Measurements from ENCODE around the gene PRKN. TPM values are rescaled to one million over a fixed set of nuclear protein-coding genes. Genes with fewer than 3 reads are reported as not detected.

PRKN gene
- total and polyA plus RNA-seq, 2 experiments from 2014 or later: 0.10 to 0.84 TPM

DNA sequence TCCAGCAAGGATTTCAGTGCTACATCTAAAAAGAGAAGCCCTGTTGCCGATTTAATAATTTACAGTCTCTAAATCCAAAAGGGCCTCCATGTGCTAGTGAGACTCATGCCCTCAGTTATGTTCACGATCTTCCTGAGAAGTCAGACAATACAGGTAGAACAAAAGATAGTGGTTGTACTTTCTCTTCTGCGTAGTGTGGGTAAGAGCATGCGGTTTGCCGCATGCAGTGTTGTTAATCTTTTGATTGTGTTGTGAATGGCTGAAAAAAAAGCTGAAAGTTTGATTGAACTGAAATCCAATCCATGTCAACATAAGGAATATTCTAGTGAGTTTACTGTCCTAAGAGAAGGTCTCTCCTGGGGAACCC, 1379.0 kb downstream of the PRKN start (continued):
- TF ChIP-seq NANOG (IDR thresholded peaks at IDR 0.05; ENCODE audit: borderline replicate concordance) (no peak), EZH2 (IDR thresholded peaks at IDR 0.05; ENCODE audit: low read depth, unreplicated experiment) (no peak), EZH2phosphoT487 (IDR thresholded peaks at IDR 0.05; ENCODE audit: unreplicated experiment) (no peak), ZNF114 (CRISPR knock-in tag; IDR thresholded peaks at IDR 0.05) (no peak), POLR2AphosphoS5 (IDR thresholded peaks at IDR 0.05; ENCODE audit: low read depth) (no peak), ZNF331 (CRISPR knock-in tag; IDR thresholded peaks at IDR 0.05; ENCODE audit: low read depth) (no peak), CREB1 (CRISPR knock-in tag; IDR thresholded peaks at IDR 0.05; ENCODE audit: low read depth) (no peak), JUNB (IDR thresholded peaks at IDR 0.05; ENCODE audit: unreplicated experiment) (no peak), STAT1 (IDR thresholded peaks at IDR 0.05; ENCODE audit: unreplicated experiment) (no peak)
- TF ChIP-seq, protein P1, sequence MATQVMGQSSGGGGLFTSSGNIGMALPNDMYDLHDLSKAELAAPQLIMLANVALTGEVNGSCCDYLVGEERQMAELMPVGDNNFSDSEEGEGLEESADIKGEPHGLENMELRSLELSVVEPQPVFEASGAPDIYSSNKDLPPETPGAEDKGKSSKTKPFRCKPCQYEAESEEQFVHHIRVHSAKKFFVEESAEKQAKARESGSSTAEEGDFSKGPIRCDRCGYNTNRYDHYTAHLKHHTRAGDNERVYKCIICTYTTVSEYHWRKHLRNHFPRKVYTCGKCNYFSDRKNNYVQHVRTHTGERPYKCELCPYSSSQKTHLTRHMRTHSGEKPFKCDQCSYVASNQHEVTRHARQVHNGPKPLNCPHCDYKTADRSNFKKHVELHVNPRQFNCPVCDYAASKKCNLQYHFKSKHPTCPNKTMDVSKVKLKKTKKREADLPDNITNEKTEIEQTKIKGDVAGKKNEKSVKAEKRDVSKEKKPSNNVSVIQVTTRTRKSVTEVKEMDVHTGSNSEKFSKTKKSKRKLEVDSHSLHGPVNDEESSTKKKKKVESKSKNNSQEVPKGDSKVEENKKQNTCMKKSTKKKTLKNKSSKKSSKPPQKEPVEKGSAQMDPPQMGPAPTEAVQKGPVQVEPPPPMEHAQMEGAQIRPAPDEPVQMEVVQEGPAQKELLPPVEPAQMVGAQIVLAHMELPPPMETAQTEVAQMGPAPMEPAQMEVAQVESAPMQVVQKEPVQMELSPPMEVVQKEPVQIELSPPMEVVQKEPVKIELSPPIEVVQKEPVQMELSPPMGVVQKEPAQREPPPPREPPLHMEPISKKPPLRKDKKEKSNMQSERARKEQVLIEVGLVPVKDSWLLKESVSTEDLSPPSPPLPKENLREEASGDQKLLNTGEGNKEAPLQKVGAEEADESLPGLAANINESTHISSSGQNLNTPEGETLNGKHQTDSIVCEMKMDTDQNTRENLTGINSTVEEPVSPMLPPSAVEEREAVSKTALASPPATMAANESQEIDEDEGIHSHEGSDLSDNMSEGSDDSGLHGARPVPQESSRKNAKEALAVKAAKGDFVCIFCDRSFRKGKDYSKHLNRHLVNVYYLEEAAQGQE (IDR thresholded peaks at IDR 0.05; ENCODE audit: unreplicated experiment): no peak
- TF ChIP-seq, protein P2, sequence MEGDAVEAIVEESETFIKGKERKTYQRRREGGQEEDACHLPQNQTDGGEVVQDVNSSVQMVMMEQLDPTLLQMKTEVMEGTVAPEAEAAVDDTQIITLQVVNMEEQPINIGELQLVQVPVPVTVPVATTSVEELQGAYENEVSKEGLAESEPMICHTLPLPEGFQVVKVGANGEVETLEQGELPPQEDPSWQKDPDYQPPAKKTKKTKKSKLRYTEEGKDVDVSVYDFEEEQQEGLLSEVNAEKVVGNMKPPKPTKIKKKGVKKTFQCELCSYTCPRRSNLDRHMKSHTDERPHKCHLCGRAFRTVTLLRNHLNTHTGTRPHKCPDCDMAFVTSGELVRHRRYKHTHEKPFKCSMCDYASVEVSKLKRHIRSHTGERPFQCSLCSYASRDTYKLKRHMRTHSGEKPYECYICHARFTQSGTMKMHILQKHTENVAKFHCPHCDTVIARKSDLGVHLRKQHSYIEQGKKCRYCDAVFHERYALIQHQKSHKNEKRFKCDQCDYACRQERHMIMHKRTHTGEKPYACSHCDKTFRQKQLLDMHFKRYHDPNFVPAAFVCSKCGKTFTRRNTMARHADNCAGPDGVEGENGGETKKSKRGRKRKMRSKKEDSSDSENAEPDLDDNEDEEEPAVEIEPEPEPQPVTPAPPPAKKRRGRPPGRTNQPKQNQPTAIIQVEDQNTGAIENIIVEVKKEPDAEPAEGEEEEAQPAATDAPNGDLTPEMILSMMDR (conservative IDR thresholded peaks at IDR 0.05; ENCODE audit: low read depth in 2 of 2): no peak

DNA sequence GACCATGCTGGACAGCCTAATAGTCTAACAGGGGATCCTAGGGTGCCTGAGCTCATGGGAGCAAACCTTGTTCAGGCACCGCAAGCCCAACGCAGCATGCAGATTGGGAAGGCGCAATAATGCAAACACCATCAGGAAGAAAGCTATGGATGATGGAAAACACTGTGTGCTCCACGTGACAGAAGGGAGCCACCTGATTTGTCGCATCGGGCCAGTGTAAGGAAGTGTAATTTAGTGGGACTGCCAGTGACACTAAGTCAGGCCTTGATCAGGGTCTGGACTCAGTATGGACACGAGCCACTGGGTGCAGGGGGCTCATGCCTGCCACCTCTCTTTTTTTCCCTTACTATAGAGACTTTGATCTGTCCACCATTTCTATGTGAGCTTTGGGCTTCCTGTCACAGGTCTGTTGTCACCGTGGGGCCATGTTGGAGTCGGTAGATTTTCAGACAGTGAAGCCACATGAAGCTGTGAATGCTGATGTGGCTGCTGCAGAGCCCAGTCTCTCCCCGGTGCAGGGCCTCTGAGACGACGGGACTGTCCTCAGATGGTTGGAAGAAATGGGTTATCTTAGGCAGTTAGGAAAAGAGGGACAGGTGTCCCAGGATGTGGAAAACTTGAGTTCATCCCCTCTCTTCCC, 1379.5 kb downstream of the PRKN start:
- peaks cover 3% of the 10 kb centered on the region; the same call in 1 of the 3 replicates for H3K4me1 Mint-ChIP-seq
- no peaks in the 10 kb centered on the region for H3K79me2 ChIP-seq (replicated peaks; ENCODE audit: insufficient read depth)
- H3K4me3 ChIP-seq: no peak overlapping the region
- H4K20me1 ChIP-seq (replicated peaks; ENCODE audit: insufficient read depth): no peaks in the 10 kb centered on the region
- H3K36me3 ChIP-seq (ENCODE audit: insufficient read depth): no peaks in the 10 kb centered on the region
- peaks cover 6% of the 10 kb centered on the region for H3K27me3 Mint-ChIP-seq (ENCODE audit: insufficient read depth, low read depth, poor library complexity)
- no peak overlapping the region for H3K4me3 Mint-ChIP-seq
- no peaks in the 10 kb centered on the region for H3K9me2 ChIP-seq (ENCODE audit: insufficient read depth)
- H2AFZ ChIP-seq: no peak overlapping the region
- TF ChIP-seq JUNB (IDR thresholded peaks at IDR 0.05; ENCODE audit: unreplicated experiment): no peak
- TF ChIP-seq, protein P3, sequence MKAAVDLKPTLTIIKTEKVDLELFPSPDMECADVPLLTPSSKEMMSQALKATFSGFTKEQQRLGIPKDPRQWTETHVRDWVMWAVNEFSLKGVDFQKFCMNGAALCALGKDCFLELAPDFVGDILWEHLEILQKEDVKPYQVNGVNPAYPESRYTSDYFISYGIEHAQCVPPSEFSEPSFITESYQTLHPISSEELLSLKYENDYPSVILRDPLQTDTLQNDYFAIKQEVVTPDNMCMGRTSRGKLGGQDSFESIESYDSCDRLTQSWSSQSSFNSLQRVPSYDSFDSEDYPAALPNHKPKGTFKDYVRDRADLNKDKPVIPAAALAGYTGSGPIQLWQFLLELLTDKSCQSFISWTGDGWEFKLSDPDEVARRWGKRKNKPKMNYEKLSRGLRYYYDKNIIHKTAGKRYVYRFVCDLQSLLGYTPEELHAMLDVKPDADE (IDR thresholded peaks at IDR 0.05): no peak
- no peaks in the 10 kb centered on the region for H3K36me3 Mint-ChIP-seq (ENCODE audit: low read depth)
- no peak overlapping the region for H3K4me2 ChIP-seq
- H3K27ac Mint-ChIP-seq: no peak overlapping the region
- no peak overlapping the region for H3K27ac ChIP-seq (ENCODE audit: low read depth)
- no peaks in the 10 kb centered on the region; the same call in 2 of the 3 replicates for H3K9me3 Mint-ChIP-seq
- no peaks in the 10 kb centered on the region for H3K27me3 ChIP-seq (ENCODE audit: insufficient read depth)
- H3K4me1 ChIP-seq (ENCODE audit: insufficient read depth): no peaks in the 10 kb centered on the region
- ATAC-seq: no peak
- H3F3A ChIP-seq (replicated peaks; ENCODE audit: low read depth): no peaks in the 10 kb centered on the region
- DNase-seq (ENCODE audit: low spot score): no peak

Measured in GM23338 (cell line).